ENCODE data around the gene EGFR. TPM values are rescaled to one million over a fixed set of nuclear protein-coding genes. Genes with fewer than 3 reads are reported as not detected.

EGFR gene
- total RNA-seq, 6 experiments from 2014 or later = 59.3 to 127 (median 93.7) TPM

GRCh38 chr7:55085511-55086412 is 66.9 kb downstream of the EGFR start:
- intact Hi-C loops (cut with DNase I) = no loop called here
- Histone ChIP-seq H3K4me3 (no peak overlapping the region), H3K36me3 (no peaks in the 10 kb centered on the region), H3K4me1 (peaks cover 0 to 34% (median 18%) of the 10 kb centered on the region in 4 donors), H3K27me3 (no peaks in the 10 kb centered on the region), H3K27ac (peak overlapping the region in 2 of 3 donors; percentile 31 to 46), H3K9me3 (no peaks in the 10 kb centered on the region)
- ATAC-seq (no peak), DNase-seq (no peak)
- TF ChIP-seq POLR2A (IDR thresholded peaks at IDR 0.05) = no peak
- TF ChIP-seq, protein P1, sequence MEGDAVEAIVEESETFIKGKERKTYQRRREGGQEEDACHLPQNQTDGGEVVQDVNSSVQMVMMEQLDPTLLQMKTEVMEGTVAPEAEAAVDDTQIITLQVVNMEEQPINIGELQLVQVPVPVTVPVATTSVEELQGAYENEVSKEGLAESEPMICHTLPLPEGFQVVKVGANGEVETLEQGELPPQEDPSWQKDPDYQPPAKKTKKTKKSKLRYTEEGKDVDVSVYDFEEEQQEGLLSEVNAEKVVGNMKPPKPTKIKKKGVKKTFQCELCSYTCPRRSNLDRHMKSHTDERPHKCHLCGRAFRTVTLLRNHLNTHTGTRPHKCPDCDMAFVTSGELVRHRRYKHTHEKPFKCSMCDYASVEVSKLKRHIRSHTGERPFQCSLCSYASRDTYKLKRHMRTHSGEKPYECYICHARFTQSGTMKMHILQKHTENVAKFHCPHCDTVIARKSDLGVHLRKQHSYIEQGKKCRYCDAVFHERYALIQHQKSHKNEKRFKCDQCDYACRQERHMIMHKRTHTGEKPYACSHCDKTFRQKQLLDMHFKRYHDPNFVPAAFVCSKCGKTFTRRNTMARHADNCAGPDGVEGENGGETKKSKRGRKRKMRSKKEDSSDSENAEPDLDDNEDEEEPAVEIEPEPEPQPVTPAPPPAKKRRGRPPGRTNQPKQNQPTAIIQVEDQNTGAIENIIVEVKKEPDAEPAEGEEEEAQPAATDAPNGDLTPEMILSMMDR (IDR thresholded peaks at IDR 0.05) = no peak
- WGBS (ENCODE audit: insufficient coverage, low coverage, low lambda C conversion rate, missing lambda C conversion rate) = 74% methylated on average over 12 of the region's 12 CpGs

DNA sequence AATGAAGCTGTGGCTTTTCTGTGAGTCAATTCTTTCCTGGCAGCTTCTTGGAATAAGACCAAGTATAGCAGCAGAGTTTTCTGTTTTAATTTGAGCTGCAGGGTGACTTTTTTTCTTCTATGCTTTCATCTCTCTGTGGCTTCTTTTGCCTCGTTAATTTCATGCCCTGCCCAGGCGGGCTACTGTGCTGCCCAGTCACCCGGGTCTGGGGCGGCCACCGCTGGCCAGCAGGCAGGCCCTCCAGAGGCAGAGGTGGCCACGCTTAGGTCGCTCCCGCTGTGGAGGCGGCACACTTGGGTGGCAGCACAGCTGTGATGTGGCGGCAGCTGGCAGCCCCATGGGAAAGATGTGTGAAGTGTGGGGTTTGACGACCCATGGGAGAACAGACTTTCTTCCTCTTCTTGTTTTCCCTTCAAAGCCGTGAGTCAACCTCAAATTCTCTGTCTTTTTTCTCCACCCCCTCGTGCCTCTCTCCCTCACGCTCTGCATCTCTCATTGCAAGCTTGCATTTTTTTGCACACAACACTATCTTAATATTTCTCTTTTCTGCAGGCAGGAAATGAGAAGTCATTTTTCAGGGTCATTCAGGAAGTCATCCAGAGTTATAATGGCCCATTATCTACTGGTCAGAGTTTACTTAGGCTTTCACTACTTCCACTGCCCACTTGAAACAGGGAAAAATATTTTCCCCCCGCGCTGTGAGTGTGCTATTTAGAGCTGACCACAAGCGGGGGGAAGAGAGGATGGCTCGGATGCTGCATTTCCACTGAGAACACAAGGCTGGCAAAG is 67.8 kb downstream of the EGFR start:
- WGBS (ENCODE audit: insufficient coverage, low coverage, low lambda C conversion rate, missing lambda C conversion rate) = 38% methylated on average over 14 of the region's 18 CpGs
- Histone ChIP-seq H3K27ac (peak overlapping the region in 2 of 3 donors; percentile 31 to 46), H3K36me3 (no peaks in the 10 kb centered on the region), H3K4me3 (no peak overlapping the region), H3K27me3 (no peaks in the 10 kb centered on the region), H3K9me3 (no peaks in the 10 kb centered on the region), H3K4me1 (peaks cover 0 to 33% (median 17%) of the 10 kb centered on the region in 4 donors)
- intact Hi-C loops (cut with DNase I) = no loop called here
- ATAC-seq (peak in 3 of 4 donors; percentile 19 to 33 (median 19)), DNase-seq (no peak)
- TF ChIP-seq POLR2A (IDR thresholded peaks at IDR 0.05) = no peak
- TF ChIP-seq, protein P1 (IDR thresholded peaks at IDR 0.05) = no peak

- DNase-seq (no peak), ATAC-seq (no peak)
- intact Hi-C loops (cut with DNase I) = no loop called here
- Histone ChIP-seq H3K27ac (no peak overlapping the region), H3K36me3 (no peaks in the 10 kb centered on the region), H3K9me3 (no peaks in the 10 kb centered on the region), H3K4me3 (no peak overlapping the region), H3K27me3 (no peaks in the 10 kb centered on the region), H3K4me1 (peaks cover 0 to 32% (median 20%) of the 10 kb centered on the region in 4 donors)
- no peak for TF ChIP-seq POLR2A (IDR thresholded peaks at IDR 0.05)
- TF ChIP-seq, protein P1 (IDR thresholded peaks at IDR 0.05) = no peak
- 64% methylated on average over 3 of the region's 5 CpGs for WGBS (ENCODE audit: insufficient coverage, low coverage, low lambda C conversion rate, missing lambda C conversion rate)
Measured at GRCh38 chr7:55087521-55087961, 68.7 kb downstream of the EGFR start.

GRCh38 chr7:55088107-55088506 is 69.3 kb downstream of the EGFR start:
- WGBS (ENCODE audit: insufficient coverage, low coverage, low lambda C conversion rate, missing lambda C conversion rate) = 58% methylated on average over 2 of the region's 6 CpGs
- Histone ChIP-seq H3K4me1 (peaks cover 0 to 38% (median 22%) of the 10 kb centered on the region in 4 donors), H3K36me3 (no peaks in the 10 kb centered on the region), H3K27me3 (no peaks in the 10 kb centered on the region), H3K9me3 (no peaks in the 10 kb centered on the region), H3K27ac (no peak overlapping the region), H3K4me3 (no peak overlapping the region)
- no peak for DNase-seq
- TF ChIP-seq, protein P1 (IDR thresholded peaks at IDR 0.05) = no peak
- TF ChIP-seq POLR2A (IDR thresholded peaks at IDR 0.05) = no peak
- intact Hi-C loops (cut with DNase I) = no loop called here
- ATAC-seq = no peak

All from right lobe of liver (tissue), 6 donors.